ENCODE measurements around the gene MED17.

GRCh38 chr11:93751001-93751400 lies 33.1 kb upstream of the MED17 start:
- TF ChIP-seq YY1 (IDR thresholded peaks at IDR 0.05; ENCODE audit: insufficient read depth, insufficient read length) (no peak), SUZ12 (IDR thresholded peaks at IDR 0.05; ENCODE audit: extremely low read depth, insufficient read depth, insufficient read length) (no peak), ZNF274 (IDR thresholded peaks at IDR 0.05; ENCODE audit: low read depth, low read length) (no peak)
